Stimulated activated CD4-positive, alpha-beta T cell treated with anti-CD3 and anti-CD28 coated beads, Interleukin-12 subunit alpha, Interleukin-12 subunit beta, amount 100 ng/mL, for 4 hours (primary cell): ENCODE measurements around the gene PRKCA.
"Not testable (repeated sequence)": the region's sequence is repeated elsewhere in the genome, so short reads cannot be mapped to it uniquely, and the experiment has no call there.

Experiments
- DNase-seq: peaks from one replicate; pipeline ENCODE4 v3.0.0-alpha.2; 2020

PRKCA gene

DNA sequence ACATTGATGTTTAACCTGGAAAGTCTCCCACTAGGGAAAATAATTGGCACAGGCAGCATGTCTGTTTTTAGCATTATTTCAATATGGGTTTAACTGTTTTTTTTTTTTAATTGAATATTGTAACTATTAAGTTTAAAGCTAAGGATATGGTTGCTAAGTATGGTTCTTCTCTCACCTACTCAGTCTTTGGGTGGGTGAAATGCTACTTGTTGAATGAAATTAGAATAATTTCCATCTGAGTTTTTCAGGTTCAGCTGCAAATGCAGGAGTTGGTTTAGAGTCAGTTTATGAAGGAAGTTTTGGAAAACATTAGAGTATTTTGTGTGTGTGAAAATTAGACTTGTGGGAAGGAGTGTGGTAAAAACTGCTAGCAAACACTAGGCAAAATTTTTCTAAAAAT, 93.5 kb downstream of the PRKCA start:
- no peak for DNase-seq

- DNase-seq, result no peak
These were observed 95.1 kb downstream of the PRKCA start for GRCh38 chr17:66397486-66397885.

- DNase-seq, result no peak
These were observed 95.6 kb downstream of the PRKCA start for GRCh38 chr17:66398059-66398458.

DNA sequence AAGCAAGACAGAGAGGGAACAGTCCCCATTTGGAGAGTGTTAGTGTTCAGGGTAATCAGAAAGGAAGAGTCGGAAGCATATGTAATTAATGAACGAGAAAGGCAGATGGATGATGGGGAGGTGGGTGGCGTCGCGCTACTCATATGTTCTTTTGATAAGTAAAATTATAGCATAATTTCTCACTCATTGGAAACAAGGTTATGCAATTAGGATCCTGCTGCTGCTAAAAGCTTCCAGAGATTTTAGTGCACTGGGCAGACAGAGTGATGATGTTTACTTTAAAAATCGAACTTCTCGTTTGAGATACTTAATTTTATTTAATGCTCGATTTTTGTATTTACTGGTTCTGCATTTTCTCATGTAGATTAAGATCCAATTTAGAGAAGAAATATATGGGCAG, 96.2 kb downstream of the PRKCA start:
- DNase-seq, result no peak

DNA sequence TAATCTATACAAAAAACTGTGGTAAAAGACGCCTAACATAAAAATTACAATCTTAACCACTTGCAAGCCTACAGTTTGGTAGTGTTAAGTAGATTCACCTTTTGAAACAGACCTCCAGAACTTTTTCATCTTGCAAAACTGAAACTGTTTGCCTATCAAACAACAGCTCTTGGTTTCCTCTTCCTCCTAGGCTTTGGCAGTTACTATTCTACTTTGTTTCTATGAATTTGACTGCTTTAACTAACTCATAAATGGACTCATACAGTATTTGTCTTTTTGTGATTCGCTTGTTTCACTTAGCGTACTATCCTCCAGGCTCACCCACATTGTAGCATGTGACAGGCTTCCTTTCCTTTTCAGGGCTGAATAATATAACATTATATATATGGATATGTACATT, 97.0 kb downstream of the PRKCA start:
- no peak for DNase-seq

- DNase-seq, result not testable (repeated sequence)
These were observed 97.8 kb downstream of the PRKCA start for GRCh38 chr17:66400041-66400688.

DNA sequence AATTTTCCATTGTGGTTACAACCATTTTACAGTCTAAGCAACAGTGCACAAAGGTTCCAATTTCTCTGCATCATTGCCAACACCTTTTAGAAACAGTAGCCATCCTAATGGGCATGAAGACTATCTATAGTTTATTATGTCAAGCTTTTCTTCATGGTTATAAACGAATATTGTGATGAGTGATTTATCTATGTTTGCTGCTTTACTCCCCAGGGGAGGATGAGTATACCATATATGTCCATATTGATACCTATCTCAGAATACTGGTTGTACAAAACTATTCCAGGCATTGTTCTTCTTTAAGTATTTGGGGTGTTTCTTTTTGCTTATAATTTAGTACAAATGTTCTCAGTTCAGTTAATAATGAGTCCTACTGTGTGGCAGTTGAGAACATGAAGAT, 98.3 kb downstream of the PRKCA start:
- no peak for DNase-seq

- DNase-seq, result no peak
These were observed 99.0 kb downstream of the PRKCA start for GRCh38 chr17:66401364-66401763.

DNA sequence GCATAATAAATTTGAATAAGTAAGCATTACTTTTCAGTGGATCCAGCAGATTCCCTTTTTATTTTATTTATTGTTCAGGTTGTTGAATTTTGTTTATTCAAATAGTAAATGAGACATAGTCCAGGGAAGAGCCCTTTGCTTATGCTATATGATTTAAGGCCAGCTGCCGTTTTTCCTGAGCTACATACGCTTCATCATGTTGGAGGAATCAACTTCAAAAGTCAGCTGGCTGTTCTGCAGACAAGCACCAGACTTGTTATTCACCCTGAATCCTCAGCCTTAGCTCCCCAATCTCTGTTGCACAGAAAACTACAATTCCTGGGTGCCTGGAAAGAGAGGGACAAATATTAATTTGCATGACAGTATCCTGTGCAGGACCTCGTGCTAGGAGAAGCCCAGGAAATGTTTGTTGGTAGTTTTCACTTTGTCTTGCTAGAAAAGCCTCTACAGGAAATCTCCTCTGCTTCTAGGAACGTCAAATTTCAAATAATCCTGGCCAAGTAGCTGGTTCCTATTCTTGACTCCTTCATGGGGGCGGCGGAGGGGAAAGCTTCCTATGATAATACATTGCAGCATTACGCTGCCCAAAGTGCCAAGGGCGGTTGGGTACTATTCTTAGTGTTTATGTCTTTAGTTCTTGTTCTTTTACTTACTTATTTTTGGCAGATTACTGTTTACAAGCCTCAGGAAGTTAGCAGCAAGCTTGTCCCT, 101.6 kb downstream of the PRKCA start:
- DNase-seq, result no peak

GRCh38 chr17:66405836-66406677, 103.6 kb downstream of the PRKCA start:
- no peak for DNase-seq

DNA sequence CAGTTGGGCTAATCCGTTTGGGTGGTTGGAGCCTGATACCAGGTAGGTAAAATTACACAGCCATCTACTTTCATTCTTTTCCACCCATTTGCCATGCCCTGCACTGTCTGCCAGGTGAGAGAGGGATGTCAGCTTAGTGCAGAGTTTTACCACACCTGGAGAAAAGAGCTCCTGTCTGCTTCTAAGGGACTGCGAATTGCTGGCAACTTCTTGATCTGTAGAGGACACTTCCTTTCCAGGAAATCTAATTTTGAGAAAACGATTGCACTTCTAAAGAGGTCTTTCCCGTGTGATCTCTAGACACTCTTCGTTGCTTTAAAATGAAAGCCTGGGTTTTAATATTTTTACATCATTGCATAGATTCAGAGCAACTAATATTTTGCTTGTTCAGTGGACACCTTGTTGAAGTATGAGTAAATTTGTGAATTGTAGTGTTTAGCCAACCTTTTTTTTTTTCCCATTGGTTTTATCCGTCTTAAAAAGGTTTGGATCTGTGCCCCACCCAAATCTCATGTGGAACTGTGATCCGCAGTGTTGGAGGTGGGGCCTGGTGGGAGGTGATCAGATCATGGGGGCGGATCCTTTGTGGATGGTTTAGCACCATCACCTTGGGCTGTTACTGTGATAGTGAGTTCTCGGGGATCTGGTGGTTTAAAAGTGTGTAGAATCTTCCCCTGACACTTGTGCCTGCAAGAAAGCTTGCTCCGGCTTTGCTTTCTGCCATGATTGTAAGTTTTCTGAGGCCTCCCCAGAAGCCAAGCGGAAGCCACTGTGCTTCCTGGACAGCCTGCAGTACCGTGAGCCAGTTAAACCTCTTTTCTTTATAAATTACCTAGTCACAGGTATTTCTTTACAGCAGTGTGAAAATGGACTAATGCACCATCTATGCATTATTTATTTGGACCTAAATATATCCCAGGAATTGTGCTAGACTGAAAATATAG, 104.6 kb downstream of the PRKCA start:
- no peak for DNase-seq

DNA sequence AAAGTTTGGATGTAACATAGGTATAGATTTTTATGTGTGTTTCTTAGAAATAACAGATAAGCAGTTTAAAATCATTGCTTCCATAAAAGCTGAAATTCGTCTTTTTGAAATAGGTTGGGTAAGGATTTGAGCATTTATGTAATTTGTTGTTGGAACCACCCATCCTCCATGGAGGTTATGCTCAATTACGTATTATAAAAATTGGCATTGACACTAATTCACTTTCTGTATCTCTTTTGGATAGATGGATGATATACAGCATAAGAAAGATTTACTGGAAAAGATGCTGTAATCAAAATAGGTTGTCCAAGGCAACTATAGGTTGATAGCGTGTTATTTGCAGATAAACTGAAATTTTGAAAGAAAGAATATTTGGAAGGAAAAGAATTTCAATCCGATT, 105.5 kb downstream of the PRKCA start:
- no peak for DNase-seq

GRCh38 chr17:66411520-66411919, 109.1 kb downstream of the PRKCA start:
- DNase-seq, result no peak

DNA sequence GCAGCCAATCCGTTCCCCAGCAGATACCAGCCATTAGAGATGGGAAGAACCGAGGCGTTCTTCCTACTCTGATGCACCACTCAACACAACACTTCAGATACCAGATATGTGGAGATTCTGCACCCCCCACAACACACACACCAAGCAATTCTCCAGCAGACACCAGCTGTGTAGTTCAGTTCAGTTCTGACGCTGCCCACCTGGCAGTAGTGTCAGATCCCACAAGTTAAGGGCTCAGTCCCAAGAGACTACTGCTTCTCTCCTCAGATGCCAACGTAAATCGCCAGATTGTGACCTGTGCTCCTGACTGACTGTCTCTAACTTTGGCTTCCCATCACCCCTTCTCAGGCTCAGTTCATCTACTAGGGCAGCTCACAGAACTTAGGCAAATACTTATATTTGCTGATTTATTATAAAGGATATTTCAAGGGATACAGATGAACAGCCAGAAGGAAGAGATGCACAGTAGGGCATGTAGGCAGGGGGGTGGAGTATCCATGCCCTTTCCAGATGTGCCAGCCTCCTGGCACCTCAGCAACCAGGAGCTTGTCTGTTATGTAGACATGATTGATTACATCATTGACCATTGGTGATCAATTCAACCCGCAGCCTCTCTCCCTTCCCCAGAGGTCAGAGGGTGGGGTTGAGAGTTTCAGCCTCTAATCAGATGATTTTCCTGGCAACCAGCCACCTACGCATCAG, 110.6 kb downstream of the PRKCA start:
- no peak for DNase-seq

- DNase-seq, result no peak
These were observed 111.4 kb downstream of the PRKCA start for GRCh38 chr17:66413559-66414520.

- no peak for DNase-seq
These were observed 112.3 kb downstream of the PRKCA start for GRCh38 chr17:66414561-66415175.

GRCh38 chr17:66415366-66416206, 113.2 kb downstream of the PRKCA start:
- no peak for DNase-seq

DNA sequence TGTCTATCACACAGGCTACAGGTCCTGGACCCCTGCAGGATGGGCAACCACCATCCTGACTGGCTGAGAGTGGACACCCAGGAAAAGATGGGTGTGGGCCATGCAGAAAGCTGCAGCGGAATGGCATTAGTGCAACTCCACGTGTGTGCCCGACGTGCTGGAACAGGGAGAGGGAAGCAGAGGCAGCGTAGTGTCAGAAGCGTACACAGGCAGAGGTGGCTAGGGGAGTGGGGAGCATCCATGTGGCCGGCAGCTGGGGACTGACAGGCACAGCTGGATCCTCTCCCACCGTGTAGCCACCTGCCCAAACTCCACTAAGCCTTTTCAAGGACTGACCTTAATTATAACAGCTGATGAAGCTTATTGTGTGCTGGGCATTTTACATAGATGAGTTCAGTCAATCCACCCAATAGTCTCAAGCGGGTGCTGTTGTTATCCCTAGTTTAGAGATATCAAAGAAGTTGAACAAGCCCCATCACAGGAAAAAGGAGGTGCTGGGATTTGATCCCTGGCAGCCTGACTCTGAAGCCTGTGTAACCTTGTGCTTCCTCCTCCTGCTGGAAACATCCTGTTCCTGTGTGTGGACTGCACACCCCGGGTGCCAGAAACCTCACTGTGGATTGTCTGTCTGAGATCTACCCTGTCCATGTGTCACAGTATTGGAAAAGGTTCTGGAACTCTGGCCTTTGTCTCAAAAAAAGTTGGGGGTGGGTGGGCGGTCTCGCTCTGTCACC, 114.0 kb downstream of the PRKCA start:
- no peak for DNase-seq

DNA sequence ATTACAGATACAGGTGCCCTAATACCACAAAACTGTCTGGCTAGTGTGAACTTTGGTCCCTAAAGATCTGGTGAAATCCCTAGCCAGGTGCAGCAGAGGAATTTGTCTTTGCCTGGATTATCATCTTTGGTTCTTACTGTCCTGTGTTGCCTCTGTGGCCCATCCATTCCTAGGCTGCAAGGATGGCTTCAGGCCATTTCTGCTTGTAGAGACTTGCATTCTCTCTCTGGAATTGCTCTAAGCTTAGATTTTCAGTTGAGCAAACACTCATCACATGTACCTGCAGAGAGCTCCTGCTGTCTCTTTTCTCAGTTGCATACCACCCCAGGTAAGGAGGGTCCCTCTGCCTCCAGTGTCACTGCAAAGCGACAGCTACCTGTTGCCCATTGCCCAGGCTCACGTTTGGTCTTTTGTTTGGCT, 114.9 kb downstream of the PRKCA start:
- DNase-seq, result no peak
